Left renal cortex interstitium (tissue), 4 donors: ENCODE results near the gene BPIFB2. TPM values are rescaled to one million over a fixed set of nuclear protein-coding genes. Genes with fewer than 3 reads are reported as not detected.
"Not testable (repeated sequence)": the region's sequence is repeated elsewhere in the genome, so short reads cannot be mapped to it uniquely, and the experiment has no call there.

Experiments
- DNase-seq, 4 donors: peaks; one replicate each; pipeline ENCODE4 v3.0.0-alpha.2; 2013; ENCODE audit warnings: low read depth in 4 of 4, low spot score in 2 of 4, missing footprints in 1 of 4
- polyA plus RNA-seq, 4 donors: library from polyadenylated mRNA; unstranded; fragments of 120-200 nt; gene quantifications; one replicate each; pipeline ENCODE4 v1.2.1, GENCODE V29; 2013; ENCODE audit not compliant: insufficient read length in 4 of 4

Gene BPIFB2, protein sequence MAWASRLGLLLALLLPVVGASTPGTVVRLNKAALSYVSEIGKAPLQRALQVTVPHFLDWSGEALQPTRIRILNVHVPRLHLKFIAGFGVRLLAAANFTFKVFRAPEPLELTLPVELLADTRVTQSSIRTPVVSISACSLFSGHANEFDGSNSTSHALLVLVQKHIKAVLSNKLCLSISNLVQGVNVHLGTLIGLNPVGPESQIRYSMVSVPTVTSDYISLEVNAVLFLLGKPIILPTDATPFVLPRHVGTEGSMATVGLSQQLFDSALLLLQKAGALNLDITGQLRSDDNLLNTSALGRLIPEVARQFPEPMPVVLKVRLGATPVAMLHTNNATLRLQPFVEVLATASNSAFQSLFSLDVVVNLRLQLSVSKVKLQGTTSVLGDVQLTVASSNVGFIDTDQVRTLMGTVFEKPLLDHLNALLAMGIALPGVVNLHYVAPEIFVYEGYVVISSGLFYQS
- not detected for polyA plus RNA-seq

DNA sequence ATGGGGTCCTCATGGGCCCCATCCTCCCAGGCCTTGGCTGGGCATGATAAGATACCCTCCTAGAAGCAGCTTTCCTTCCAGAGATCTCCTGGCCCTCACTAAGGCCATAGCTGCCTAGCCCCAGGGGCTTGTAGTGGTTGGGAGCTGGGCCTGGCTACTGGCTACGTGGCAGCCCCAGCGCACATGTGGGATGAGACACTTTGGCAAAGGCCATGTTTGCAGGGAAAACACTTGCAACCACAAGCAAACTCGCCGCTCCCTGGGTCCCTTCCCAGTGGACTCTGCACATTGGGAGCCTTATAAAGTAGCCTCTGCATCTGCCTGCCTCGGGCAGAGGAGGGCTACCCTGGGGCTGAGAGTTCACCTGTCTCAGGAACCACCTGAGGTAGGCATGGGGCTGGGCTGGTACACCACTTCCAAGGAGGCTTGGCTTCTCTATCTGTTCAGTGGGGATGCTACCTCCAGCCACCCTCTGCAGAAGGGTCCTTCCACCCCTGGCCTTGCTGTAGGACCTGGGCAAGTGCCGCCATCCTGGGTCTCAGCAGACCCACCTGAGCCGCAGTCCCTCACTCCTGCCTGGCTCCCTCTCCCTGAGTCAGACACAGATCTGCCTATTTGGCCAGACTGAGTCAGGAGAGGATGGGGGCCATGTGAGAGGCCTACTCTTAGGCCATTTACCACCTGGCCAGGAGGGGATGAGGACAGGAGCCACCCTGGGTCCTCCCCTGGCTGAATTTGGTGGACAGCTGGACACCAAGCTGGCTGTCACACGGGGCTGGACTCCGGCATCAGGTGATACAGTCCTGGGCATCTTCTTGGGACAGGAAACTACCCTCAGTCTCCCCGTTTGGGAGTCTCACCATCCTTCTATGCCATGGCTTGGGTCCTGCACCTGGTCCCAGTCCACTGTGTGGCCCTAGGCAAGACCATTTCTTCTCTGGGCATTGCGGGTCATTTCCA, at the start of gene BPIFB2:
BPIFB2 (plus strand) TSS at position 329 of the 960 bp plus-strand sequence. CDS start 871 bp downstream, outside the sequence.
- no peak for DNase-seq

DNA sequence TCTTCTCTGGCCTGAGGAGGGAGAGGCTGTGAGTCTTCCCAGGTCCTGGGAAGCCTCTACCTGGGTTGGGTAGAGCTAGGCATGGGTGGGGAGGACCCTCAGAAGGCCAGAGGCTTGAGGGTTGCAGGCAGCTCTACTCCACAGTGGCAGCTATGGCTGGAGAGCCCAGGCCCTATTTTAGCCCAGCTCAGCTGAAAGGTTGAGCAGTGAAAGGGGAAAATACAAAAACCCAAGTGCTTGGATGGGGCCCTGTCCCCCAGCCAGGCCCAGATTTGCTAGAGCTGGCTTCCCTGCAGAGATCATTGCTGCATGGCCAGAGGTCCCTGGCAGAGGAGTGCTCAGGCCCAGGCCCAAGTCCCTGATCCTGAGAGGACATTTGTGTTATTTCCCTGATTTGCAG, 48.9 kb upstream of the BPIFB2 start:
- DNase-seq: no peak

DNA sequence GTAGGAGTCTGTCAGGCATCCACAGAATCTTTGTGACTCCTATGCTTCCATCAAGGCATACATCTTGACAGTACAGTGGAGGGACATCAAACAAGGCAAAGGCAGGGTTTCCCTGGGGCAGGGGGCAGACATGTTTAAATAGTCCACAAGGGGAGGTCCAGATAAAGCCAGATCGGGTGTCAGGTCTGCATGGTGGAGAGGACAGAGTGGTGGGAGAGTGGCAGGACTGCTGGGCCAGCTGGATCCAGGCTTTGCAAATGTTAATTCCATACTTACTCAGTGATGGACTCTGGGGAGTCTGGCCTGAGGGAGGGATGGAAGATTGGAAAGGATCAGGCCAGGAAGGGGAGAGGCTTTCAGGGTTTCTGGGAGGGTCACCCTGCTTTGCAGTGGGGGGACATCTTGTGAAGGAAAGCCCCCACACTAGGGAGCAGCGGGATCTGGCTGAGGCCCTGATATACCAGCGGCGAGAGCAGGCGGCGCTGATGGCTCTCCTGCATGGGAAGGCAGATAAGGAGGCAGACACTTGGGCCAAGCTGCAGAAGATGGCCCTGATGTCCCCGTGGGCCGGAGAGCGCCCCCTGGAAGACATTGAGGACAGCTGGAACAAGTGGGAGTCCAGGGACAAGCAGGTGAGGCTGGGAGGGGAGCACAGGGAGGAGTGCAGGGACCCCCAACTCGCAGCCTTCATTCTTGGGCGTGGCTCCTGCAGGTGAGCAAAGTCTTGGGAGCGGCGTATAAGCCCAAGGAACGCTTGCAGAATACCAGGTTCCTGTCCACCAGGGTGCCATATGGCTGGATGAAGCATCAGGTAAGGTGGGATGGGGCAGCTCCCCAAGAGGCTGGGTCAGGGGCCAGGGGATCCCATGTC, 47.9 kb upstream of the BPIFB2 start:
- no peak for DNase-seq

DNA sequence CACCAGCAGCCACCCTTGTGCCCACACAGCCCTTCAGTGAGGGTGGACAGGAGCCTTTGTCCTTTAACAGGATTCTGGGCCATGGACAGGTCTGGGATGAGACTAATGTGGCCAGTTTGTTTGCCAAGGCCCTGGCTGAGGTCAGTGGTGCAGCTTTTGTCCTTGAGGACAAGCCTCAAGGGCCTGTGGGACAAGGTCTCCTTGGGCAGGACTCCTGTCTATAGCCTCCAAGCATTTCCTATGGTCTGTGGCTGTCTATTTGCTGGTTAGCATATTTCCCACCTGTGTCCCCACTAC, 47.3 kb upstream of the BPIFB2 start:
- DNase-seq: no peak

DNA sequence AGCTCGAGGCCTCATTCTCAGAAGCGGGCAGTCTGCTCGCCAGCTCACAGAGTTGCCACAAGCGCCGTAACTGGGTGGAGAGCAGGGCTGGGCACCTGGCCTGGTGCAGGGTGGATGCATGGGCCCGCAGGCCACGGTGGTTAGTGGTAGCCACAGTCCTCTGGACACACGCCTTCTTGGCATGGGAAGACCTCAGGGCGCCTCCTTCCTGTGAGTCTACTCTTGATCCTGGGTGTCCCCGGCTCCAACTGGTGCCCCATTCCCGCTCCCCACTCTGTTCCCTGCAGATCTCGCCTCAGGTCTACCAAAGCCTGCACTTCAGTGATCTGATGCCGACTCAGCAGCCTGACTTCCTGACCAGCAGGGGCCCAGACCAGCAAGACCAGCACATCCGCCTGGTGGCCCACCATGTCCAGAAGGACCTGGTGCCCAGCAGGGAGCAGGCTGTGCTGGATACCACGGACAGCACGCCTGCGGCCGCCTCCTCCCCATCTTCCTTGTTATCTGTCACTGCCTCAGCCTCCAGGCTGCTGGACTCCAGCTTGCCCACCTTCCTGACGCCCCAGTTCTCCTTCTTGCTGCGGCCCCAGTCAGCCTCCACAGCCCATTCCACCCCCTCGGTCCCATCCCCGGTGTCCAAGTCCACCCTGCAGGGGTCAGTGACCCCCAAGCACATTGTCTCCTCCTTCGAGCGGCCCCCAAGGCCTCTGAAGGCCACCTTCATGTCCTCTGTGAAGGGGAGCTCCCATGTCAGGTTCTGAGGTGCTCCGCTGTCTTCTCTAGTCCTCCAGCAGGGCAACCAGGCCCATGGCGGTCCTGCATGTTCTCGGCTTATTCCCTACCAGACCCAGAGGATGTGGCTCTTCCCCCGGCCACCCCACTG, 46.4 kb upstream of the BPIFB2 start:
- no peak for DNase-seq

DNA sequence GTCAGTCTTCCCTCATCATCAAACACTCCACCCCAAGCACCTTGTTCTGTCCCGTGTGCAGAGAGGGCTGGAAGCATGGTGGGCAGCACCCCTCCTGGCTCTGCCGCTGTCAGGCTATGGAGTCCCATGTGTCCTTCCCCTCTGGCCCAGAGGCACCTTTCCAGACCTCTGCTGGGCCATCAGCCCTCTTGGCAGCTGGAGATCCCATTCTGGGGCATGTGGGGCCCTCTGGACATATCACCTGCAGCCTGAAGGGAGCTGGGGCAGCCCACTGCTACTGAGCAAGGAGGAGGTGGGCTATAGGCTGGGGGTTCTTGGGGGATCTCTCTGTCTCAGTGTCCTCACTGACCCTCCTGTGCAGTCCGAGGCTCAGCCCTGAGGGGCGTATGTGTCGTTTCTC, 45.5 kb upstream of the BPIFB2 start:
- DNase-seq: no peak

DNA sequence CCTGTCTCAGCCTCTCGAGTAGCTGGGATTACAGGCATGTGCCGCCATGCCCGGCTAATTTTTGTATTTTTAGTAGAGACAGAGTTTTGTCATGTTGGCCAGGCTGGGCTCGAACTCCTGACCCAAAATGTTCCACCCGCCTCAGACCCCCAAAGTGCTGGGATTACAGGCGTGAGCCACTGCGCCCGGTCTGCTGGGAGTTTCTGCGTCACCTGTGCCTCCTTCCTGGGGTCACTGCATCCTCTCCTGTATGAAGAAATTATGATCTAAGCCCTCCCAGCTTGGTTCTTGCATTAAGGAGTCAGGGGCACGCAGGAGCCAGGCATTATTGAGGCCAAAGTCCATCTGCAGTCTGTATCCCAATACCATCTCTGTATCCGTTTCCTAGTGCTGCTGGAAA, 44.9 kb upstream of the BPIFB2 start:
- DNase-seq: not testable (repeated sequence)

DNA sequence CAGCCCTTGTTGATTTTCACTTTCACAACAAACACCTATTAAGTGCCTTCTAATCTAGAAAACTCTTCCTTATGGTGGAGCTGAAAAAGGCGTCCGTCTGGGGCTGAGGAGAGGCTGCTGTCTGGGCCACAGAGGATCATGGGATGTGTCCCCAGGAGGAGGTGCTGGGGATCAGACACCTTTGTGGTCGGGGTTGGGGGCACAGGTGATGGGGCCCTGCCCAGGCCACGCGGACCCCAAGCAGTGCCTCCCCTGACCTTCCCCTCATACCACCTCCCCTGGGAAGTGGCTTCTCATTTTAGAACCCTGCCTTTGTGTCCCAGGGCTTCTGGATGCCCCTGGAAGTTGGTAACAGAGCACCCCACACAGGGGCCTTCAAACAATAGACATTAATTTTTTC, 44.3 kb upstream of the BPIFB2 start:
- DNase-seq: no peak

DNA sequence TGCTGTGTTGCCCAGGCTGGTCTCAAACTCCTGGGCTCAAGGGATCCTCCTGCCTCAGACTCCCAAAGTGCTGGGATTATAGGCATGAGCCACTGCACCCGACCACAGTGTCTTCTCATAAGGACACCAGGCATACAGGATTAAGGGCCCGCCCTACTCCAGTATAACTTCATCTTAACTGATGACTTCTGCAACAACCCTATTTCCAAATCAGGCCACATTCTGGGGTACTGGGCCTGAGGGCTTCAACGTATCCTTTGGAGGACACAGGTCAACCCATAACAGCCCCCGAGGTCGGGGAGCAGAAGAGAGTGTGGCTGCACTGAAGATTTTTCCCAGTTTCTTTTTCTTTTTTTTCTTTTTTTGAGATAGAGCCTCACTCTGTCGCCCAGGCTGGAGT, 42.9 kb upstream of the BPIFB2 start:
- no peak for DNase-seq

DNA sequence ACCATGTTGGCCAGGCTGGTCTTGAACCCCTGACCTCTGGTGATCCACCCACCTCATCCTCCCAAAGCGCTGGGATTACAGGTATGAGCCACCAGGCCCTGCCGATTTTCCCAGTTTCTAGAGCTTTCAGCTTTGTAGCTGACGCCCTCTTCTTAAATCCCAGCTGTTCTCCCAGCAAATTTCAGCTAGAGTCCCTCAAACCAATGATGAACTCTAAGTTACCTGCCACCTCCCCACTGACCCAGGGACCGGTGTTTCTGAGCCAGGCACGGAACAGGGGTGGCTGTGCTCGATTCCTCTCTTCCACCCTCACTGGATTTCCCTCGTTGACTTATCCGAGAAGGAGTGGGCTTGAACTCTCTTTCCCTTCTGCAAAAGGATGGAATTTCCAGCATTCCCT, 42.4 kb upstream of the BPIFB2 start:
- no peak for DNase-seq

DNA sequence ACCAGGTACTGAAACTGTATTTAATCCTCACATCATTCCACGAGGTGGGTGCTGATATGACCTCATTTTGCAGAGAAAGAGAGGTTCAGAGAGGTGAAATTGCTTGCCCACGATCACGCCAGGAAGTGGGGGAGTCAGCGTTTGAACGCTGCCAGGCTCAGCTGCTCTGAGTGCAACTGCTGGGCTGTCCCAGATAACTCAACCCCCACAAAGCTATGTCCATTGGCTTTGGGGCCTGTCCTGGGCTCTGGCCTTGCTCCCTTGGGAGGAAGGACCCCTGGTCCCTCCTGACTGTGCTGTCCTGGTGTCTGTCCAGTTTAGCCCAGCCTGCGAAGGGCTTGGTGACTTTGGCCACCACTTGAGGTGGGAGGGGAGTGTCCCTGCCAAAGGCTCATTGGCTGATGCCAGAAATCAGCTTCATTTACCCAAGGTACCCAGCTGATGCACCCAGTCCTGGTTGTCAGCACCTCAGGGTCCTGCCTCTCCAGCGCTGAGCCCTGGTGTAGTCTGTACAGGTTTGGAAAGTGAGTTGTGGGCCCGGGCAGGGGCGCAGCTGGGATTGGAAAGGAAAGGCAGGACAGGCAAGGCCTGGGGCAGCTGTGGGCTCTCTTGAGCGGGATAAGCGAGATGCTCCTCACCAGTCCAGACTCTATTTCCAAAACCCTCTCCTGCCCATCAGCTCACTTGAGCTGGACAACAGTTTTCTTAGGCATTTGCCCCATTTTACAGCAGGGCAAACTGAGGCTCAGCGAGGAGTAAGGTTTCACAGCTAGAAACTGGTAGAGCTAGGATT, 41.7 kb upstream of the BPIFB2 start:
- DNase-seq: no peak

DNA sequence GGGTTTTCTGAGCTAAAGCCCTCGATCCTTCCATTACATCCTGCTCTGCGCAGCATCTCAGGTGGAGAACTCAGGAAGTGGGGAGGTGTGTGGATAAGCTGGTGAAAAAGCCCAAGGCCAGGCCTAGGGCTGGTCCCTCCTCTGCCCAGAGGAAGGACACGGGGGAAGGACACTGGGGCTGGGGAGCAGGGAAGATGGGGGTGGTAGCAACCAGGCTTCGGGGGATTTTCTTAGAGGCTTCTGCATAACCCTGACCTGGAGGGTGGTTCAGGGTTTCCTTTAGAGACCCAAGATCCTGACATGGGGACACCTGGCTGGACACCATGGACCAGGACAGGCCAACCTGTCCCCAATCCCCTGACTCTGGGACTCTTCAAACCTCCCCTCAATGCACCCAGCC, 41.1 kb upstream of the BPIFB2 start:
- no peak for DNase-seq

DNA sequence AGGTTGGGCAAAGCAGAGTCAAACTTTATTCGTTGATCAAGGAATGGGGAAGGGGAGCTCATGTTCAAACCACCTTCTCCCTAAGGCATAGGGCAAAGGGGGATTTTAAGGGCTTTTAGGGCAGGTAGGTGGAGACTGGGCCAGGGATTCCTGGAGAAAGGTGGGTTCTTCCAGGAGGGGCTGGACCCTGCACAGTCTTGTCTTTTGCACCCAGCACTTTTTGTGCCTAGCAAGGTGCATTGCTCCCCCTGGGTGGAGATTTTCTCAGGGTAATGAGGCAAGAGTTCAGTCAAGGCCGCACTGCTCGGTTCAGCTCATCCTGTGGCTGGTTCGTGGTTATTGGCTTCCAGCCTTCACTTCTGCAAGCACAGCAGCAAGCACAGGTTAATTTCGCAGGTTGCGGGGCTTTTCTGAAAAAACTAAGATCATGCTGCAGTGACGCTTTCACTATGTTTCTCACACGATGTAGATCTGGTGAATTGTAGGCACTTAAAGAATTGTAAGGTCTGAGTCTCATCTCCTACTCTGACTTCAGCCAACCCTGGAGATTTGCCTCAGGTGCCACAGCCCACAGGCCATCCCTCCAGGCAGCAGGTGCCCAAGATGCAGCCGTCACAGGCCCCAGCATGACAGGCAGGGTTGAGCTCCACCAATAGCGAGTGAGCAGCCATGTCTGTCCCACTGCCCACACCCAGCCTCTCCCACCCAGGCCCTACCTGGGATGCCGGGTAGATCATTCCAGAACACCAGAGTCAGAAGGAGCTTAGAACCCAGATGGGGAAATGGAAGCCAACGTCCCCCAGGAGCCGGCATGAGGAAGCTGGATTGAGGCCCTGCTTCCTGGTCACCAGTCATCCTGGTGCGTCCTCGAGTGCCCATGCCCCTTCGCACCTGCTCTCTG, 40.4 kb upstream of the BPIFB2 start:
- DNase-seq: no peak

DNA sequence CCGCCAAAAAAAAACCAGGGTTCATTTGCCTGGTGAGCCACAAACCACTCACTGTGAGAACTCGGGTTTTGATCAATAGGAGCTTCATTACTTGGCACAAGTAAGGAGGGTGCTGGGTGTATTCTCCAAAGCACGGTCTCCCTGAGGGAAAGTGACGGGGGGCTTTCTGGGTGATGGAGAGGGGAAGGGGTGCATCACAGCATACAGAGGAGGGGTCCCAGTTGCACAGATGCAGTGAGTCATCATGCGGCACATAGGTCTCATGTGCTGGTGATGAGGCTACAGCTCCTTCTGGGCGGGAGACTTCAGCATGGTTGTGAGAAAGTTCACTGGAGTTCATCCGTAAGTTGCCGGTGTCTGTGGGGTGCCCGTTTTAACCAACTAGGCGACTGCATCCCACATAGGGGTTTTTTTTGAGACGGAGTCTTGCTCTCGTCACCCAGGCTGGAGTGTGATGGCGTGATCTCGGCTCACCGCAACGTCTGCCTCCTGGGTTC, 39.5 kb upstream of the BPIFB2 start:
- DNase-seq: no peak

DNA sequence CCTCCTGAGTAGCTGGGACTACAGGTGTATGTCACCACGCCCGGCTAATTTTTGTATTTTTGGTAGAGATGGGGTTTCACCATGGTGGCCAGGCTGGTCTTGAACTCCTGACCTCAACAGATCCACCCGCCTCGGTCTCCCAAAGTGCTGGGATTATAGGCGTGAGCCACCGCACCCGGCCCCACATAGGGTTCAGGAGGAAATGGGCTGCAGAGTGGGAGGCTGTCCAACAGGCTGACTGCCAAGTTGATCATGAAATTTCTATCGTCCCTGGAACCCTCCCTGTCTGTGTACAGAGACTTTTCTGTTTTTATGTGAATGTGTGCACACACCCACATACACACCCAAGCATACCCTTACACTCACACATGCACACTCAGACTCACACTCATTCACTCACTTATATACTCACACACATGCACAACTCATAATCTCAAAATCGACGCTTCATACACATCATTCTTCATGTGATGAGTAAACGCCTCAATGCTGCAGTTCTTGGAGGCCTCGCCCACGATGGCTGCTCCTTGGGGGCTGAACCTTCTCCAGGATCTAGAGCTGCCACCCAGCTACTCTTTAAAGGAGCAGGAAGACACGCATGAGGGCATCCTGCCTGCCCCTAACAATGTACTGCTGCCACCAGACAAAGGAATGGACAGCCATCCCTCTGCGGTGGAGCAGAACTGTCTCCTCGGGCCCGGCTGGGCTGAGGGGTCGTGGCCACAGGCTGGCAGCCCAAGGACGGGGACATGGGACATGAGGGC, 38.8 kb upstream of the BPIFB2 start:
- no peak for DNase-seq

DNA sequence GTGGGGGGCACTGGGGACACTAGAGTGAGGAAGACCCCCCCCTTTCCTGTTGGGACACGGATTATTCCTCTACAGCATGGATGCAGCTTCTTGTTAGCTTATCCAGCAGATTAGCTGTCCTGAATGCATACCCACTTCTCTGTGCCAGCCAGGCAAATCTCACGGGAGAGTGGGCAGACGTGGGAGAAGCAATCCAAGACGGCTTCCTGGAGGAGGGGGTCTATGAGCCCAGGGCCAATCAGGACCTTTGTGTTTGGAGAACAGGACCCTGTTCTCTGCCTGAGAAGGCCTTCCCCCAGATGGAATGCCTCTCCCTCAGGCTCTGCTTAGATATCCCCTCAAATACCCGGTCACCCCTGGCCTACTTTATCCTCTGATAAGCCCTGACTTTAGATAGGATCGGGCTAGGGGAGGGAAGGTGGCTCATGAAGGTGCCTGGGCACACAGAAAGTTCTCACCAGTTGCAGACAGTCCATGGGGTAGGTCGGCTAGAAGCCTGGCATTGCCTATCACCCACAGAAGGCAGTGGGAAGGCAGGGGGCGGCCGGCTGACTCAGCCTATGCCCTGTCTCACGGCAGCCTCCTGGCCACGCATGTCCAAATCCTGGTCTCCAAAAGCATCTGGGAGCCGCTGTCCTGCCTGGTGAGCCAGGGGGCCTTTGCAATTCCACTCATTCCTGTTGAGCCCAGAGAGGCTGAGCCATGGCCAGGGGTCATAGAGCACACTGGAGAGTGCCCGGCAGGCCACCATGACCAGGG, 38.0 kb upstream of the BPIFB2 start:
- no peak for DNase-seq
